ENCODE results near the gene TUBGCP2. TPM values are rescaled to one million over a fixed set of nuclear protein-coding genes. Genes with fewer than 3 reads are reported as not detected.

Gene TUBGCP2
- total and polyA plus RNA-seq, 2 of the 13 experiments (the other 11 are each of a cell fraction or from before 2014, with no cell fraction given), result 21.3 to 34.5 TPM

DNA sequence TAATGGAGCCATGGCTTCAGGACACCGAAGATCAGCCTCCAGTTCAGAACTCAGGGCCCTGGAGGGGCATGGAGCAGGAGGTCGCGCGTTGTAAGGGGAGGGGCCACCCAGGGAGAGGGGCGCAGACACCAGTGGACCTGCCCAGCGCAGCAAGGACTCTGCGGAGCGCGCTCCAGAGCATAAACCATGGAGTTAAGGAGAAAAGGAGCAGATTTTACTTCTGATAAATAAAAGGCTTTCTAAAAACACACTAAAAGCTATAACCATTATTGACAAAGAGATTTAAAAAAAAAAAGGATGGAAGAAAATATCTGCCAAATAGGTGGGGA lies 17.5 kb upstream of the TUBGCP2 start (continued):
- TF ChIP-seq EZH2 (conservative IDR thresholded peaks at IDR 0.05; ENCODE audit: low read depth, low read length) (peak; percentile 11; the same call in 1 of the 2 replicates), ZNF737 (CRISPR knock-in tag; IDR thresholded peaks at IDR 0.05; ENCODE audit: borderline replicate concordance) (no peak), RBAK (CRISPR knock-in tag; IDR thresholded peaks at IDR 0.05) (no peak), IRF2 (CRISPR knock-in tag; IDR thresholded peaks at IDR 0.05) (no peak), KLF11 (CRISPR knock-in tag; IDR thresholded peaks at IDR 0.05) (no peak), TSC22D2 (CRISPR knock-in tag; IDR thresholded peaks at IDR 0.05; ENCODE audit: borderline replicate concordance) (no peak), ZFX (CRISPR knock-in tag; IDR thresholded peaks at IDR 0.05; ENCODE audit: low read depth) (peak; percentile 3; the same call in 1 of the 2 replicates)
- TF ChIP-seq, protein P1, sequence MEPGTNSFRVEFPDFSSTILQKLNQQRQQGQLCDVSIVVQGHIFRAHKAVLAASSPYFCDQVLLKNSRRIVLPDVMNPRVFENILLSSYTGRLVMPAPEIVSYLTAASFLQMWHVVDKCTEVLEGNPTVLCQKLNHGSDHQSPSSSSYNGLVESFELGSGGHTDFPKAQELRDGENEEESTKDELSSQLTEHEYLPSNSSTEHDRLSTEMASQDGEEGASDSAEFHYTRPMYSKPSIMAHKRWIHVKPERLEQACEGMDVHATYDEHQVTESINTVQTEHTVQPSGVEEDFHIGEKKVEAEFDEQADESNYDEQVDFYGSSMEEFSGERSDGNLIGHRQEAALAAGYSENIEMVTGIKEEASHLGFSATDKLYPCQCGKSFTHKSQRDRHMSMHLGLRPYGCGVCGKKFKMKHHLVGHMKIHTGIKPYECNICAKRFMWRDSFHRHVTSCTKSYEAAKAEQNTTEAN (CRISPR knock-in tag; conservative IDR thresholded peaks at IDR 0.05), result no peak

DNA sequence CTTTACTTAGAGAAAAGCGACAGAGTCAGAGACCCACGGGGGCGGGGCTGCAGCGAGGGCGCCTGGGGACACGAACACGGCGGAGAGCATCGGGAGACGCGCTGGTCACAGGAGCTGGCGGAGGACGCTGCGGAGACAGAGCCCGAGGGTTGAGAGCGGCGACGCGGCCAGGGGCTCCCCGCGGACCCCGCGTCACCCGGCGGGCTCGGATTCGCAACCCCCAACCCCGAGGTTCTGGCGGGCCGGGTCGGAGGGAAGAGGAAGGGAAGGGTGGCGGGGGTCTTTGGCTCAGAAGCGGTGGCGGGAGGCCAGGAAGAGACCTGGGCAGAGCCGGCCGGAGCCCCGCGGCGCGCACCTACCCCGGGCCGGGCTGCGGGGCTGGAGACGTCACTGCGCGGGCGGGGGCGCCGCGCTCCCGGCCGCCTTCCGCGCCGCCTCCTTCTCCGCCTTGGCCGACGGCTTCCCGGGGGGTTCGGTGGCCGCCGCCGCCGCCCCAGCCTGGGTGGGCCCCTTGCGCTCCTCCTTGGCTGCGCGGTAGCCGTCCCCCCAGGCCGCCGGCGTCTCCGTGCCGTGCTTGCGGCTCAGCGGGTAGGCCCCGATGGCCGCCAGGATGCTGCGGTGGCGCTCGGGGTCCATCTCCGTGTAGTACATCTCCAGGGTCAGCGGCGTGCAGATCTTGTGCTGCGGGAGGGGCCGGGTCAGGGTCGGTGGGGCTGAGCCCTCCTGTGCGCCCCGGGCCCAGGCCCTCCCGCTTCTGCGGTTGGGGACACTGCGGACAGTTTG lies 17.0 kb upstream of the TUBGCP2 start:
- ChIA-PET CTCF (ENCODE audit: low intra/inter-chr PET ratio, low total read pairs) (no interaction called here), POLR2A (interaction anchor here (1.3 to 2.6 kb wide), 2 partner anchors 21 to 23 kb away, joined by 4 to 18 read pairs; partner anchors contain the start of gene PRAP1)
- 1% methylated on average over 17 of the region's 91 CpGs for WGBS (ENCODE audit: low lambda C conversion rate)
- Histone ChIP-seq H3K79me2 (ENCODE audit: insufficient read depth, low read length) (no peaks in the 10 kb centered on the region), H3K9ac (ENCODE audit: insufficient read depth, low read depth, low read length) (peak overlapping the region; percentile 34; the same call in 1 of the 2 replicates), H3K27me3 (ENCODE audit: control insufficient read depth in 1 of 2, insufficient read depth in 2 of 2, low read length in 2 of 2) (peaks cover 5 to 47% of the 10 kb centered on the region in 2 experiments), H2AFZ (ENCODE audit: low read length) (no peak overlapping the region), H3K27ac (ENCODE audit: extremely low read length, insufficient read depth, low read length) (no peak overlapping the region), H3K4me1 (ENCODE audit: insufficient read depth, low read length) (peaks cover 29% of the 10 kb centered on the region), H3K9me3 (ENCODE audit: low read length) (no peaks in the 10 kb centered on the region), H3K4me3 (replicated peaks in 1 of 3; ENCODE audit: insufficient read depth in 1 of 3, low read depth in 2 of 3, low read length in 3 of 3) (peak overlapping the region; percentile 55 to 74 (median 61)), H3K36me3 (replicated peaks in 1 of 2; ENCODE audit: control insufficient read depth in 1 of 2, insufficient read depth in 2 of 2, low read length in 2 of 2) (no peaks in the 10 kb centered on the region), H4K20me1 (ENCODE audit: insufficient read depth, low read length) (no peaks in the 10 kb centered on the region), H3K4me2 (ENCODE audit: low read depth, low read length) (peak overlapping the region; percentile 83)
- no TSS peak for BruUV-seq (replicated peaks)
- intact Hi-C loops (cut with micrococcal nuclease; ENCODE audit: unreplicated experiment), result loop anchor here (10.0 kb wide), 1 partner anchor 49 kb away; the partner anchor contains the start of genes ECHS1 and PAOX
- FAIRE-seq (no peak), DNase-seq (ENCODE audit: low spot score) (no peak), ATAC-seq (peak; percentile 26)
- in situ Hi-C loops (cut with HindIII; ENCODE audit: extremely low pct_ligation_motif_present, low pct_unique_long_range_greater_than_20kb), result no loop called here
- TF ChIP-seq SP2 (CRISPR knock-in tag; IDR thresholded peaks at IDR 0.05) (0 out of 2 replicates have a peak, but pooled peaks have one; percentile 16), ZNF337 (CRISPR knock-in tag; IDR thresholded peaks at IDR 0.05; ENCODE audit: borderline replicate concordance, low read depth) (no peak), SNRNP70 (IDR thresholded peaks at IDR 0.05; ENCODE audit: low read depth, low read length) (no peak), SP4 (CRISPR knock-in tag; IDR thresholded peaks at IDR 0.05) (0 out of 2 replicates have a peak, but pooled peaks have one; percentile 22), ZNF777 (CRISPR knock-in tag; IDR thresholded peaks at IDR 0.05) (peak; percentile 83), TOPORS (CRISPR knock-in tag; IDR thresholded peaks at IDR 0.05) (no peak), MTF1 (CRISPR knock-in tag; IDR thresholded peaks at IDR 0.05) (no peak), HDAC1 (CRISPR knock-in tag; IDR thresholded peaks at IDR 0.05) (peak; percentile 12; the same call in 1 of the 2 replicates), KAT8 (CRISPR knock-in tag; IDR thresholded peaks at IDR 0.05) (no peak), ZNF276 (CRISPR knock-in tag; IDR thresholded peaks at IDR 0.05; ENCODE audit: low read depth) (no peak), ZNF550 (CRISPR knock-in tag; IDR thresholded peaks at IDR 0.05; ENCODE audit: borderline replicate concordance) (no peak)
